WERI-Rb-1 (cell line): ENCODE measurements around the gene FOXN3.

Source experiments
- DNase-seq: peaks from one replicate; pipeline ENCODE4 v3.0.0-alpha.2; 2020
- H3K27ac ChIP-seq: fragments of 250-450 bp; sonication (Bioruptor Pico); 2 replicates; pipeline ENCODE4 v1.5.1; 2020; ENCODE audit warnings: mild to moderate bottlenecking, moderate library complexity
- H3K27me3 ChIP-seq: fragments of 250-450 bp; sonication (Bioruptor Pico); 2 replicates; pipeline ENCODE4 v1.5.1; 2021; ENCODE audit warnings: mild to moderate bottlenecking, low read depth, moderate library complexity; ENCODE audit not compliant: insufficient read depth, severe bottlenecking
- H3K36me3 ChIP-seq: fragments of 250-450 bp; sonication (Bioruptor Pico); 2 replicates; pipeline ENCODE4 v1.5.1; 2020; ENCODE audit warnings: mild to moderate bottlenecking, moderate library complexity
- H3K4me3 ChIP-seq: 2 replicates; pipeline ENCODE4 v1.5.1; 2011; ENCODE audit warnings: low read depth, mild to moderate bottlenecking, control low read depth, low read length
- H3K9me3 ChIP-seq: fragments of 250-450 bp; sonication (Bioruptor Pico); 2 replicates; pipeline ENCODE4 v1.5.1; 2021; ENCODE audit warnings: mild to moderate bottlenecking, moderate library complexity; ENCODE audit not compliant: severe bottlenecking
- TF ChIP-seq, protein P1 (sequence below): IDR thresholded peaks from 2 replicates; pipeline ENCODE4 v1.5.1; 2011; ENCODE audit warnings: low read depth, mild to moderate bottlenecking, control low read depth, inconsistent platforms, low read length

FOXN3 gene

DNA sequence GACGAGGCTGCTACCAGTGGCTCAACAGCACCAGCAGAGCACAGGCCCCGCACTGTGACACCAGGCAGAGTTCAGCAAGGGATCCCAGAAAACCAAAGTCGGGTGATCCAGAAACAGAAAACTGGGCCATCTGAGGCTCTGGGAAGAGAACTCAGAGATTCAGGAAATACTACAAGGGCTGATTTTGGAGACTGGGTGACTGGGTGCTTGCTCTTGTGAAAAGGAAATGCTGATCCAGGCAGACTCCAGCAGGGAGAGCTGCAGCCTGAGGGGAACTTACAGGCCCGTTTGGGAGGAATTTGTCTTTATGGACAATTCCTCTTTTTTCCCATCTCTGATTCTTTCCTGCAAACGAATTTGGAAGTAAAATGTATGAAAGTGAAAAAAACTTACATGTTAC, 28.2 kb downstream of the FOXN3 start:
- DNase-seq: no peak
- Histone ChIP-seq H3K4me3 (no peak overlapping the region), H3K27ac (no peak overlapping the region), H3K36me3 (no peaks in the 10 kb centered on the region), H3K27me3 (no peaks in the 10 kb centered on the region), H3K9me3 (no peaks in the 10 kb centered on the region)
- TF ChIP-seq, protein P1, sequence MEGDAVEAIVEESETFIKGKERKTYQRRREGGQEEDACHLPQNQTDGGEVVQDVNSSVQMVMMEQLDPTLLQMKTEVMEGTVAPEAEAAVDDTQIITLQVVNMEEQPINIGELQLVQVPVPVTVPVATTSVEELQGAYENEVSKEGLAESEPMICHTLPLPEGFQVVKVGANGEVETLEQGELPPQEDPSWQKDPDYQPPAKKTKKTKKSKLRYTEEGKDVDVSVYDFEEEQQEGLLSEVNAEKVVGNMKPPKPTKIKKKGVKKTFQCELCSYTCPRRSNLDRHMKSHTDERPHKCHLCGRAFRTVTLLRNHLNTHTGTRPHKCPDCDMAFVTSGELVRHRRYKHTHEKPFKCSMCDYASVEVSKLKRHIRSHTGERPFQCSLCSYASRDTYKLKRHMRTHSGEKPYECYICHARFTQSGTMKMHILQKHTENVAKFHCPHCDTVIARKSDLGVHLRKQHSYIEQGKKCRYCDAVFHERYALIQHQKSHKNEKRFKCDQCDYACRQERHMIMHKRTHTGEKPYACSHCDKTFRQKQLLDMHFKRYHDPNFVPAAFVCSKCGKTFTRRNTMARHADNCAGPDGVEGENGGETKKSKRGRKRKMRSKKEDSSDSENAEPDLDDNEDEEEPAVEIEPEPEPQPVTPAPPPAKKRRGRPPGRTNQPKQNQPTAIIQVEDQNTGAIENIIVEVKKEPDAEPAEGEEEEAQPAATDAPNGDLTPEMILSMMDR: no peak

DNA sequence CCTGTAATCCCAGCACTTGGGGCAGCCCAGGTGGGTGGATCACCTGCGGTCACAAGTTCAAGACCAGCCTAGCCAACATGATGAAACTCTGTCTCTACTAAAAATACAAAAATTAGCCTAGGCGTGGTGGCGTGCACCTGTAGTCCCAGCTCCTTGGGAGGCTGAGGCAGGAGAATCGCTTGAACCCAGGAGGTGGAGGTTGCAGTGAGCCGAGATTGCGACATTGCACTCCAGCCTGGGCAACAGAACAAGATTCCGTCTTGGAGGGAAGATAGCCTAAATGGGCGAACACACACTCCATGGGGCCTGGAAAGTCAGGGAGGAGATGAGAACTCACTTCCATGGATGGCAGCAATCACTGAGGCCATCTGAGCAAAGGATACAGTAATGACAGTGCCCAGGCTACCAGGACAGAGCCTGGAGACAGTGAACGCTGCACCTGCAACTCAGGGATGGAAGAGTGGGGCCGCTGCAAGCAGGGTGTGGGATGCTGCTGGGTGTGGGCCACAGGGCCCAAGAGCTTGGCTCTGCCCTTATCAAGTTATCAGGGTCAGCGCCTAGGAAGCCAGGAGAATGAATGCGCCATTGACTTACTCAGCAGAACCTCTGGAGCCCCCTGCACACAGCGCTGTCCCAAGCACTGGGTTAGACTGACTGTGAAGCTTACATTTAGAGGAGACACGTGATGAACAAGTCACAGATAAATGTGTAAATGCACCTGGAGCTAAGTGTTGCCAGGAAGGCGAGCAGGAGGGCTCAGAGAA, 28.9 kb downstream of the FOXN3 start:
- Histone ChIP-seq H3K27ac (no peak overlapping the region), H3K9me3 (no peaks in the 10 kb centered on the region)

DNA sequence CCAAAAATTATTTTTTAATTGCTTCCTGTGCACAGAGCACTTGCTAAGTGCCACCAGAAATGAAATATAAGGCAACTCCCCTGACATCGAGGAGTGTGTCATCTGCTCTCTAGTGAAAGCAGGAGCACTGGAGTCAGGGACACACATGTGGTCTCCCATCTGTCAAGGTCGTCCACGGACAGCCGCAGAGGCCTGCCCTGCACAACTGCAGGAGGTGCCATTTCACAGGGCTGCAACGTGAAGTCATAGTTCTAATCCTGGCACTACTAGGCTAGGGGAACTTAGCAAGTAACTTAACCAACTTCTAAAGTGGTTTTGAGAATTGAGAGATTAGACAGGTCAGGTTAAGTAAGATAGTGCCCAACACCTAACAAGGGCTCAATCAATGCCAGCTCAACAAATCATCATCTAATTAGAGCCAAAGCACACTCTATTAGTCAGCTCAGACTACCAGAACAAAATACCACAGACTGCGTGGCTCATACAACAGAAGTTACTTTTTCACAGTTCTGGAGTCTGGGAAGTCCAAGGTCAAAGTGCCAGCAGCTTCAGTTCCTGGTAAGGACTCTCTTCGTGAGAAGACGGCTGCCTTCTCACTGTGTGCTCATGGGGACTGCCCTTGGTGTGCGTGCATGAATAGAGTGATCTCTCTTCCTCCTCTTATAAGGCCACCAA, 30.7 kb downstream of the FOXN3 start:
- Histone ChIP-seq H3K27me3 (no peaks in the 10 kb centered on the region), H3K27ac (no peak overlapping the region), H3K4me3 (no peak overlapping the region), H3K9me3 (no peaks in the 10 kb centered on the region), H3K36me3 (no peaks in the 10 kb centered on the region)
- TF ChIP-seq, protein P1: no peak
- DNase-seq: peak; percentile 26

More for the DNA sequence above, 28.9 kb downstream of the FOXN3 start:
- TF ChIP-seq, protein P1: no peak
- Histone ChIP-seq H3K4me3 (no peak overlapping the region), H3K36me3 (no peaks in the 10 kb centered on the region), H3K27me3 (no peaks in the 10 kb centered on the region)
- no peak for DNase-seq

DNA sequence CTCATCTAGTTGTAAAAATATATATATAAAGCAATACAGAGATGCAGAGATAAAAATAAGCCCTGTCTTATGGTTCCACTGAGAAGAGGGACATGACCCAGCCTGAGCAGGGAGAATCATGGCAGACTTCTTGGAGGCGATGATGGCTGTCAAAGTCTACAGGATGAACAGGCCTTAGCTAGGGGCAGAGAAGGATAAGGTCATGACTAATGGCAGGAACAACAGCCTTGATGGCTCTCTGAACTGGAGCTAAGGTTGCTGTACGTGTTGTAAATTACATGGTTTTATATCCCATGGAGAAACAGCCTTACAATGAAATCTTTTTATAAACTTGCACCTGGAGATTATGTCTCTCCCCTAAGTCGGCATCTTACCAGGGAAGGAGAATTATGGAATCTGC, 32.4 kb downstream of the FOXN3 start:
- H3K4me3 ChIP-seq: no peak overlapping the region
- no peaks in the 10 kb centered on the region for H3K27me3 ChIP-seq
- TF ChIP-seq, protein P1: no peak
- no peak overlapping the region for H3K27ac ChIP-seq
- no peaks in the 10 kb centered on the region for H3K9me3 ChIP-seq
- no peak for DNase-seq
- no peaks in the 10 kb centered on the region for H3K36me3 ChIP-seq

GRCh38 chr14:89384023-89384422, 33.0 kb downstream of the FOXN3 start:
- Histone ChIP-seq H3K27ac (no peak overlapping the region), H3K27me3 (no peaks in the 10 kb centered on the region)
- TF ChIP-seq, protein P1: no peak

More at GRCh38 chr14:89384023-89384422, 33.0 kb downstream of the FOXN3 start:
- Histone ChIP-seq H3K4me3 (no peak overlapping the region), H3K36me3 (no peaks in the 10 kb centered on the region), H3K9me3 (no peaks in the 10 kb centered on the region)
- DNase-seq: no peak
